DND-41 (cell line): Measurements from ENCODE around the gene PIK3CB.

ENCODE experiments used
- CTCF ChIP-seq: IDR thresholded peaks from 2 replicates; pipeline ENCODE4 v1.5.1; 2012; ENCODE audit warnings: borderline replicate concordance, low read length, moderate library complexity, mild to moderate bottlenecking; ENCODE audit not compliant: poor library complexity, severe bottlenecking; ENCODE audit errors: extremely low read depth
- EZH2 ChIP-seq: IDR thresholded peaks from 3 replicates; pipeline ENCODE4 v1.6.1; 2012; ENCODE audit warnings: borderline replicate concordance, low read depth, mild to moderate bottlenecking, moderate library complexity, low read length, inconsistent platforms; ENCODE audit not compliant: severe bottlenecking

GRCh38 chr3:138609898-138610266 lies 224.8 kb downstream of the PIK3CB start:
- TF ChIP-seq CTCF (no peak), EZH2 (no peak)
